Upper lobe of left lung (tissue), 6 donors: ENCODE measurements around the gene TMEM135. TPM values are rescaled to one million over a fixed set of nuclear protein-coding genes. Genes with fewer than 3 reads are reported as not detected.

Experiments
- ATAC-seq, 2 donors: fragments of 200-7000 bp; cut with Tn5 transposase; one replicate each; pipeline ENCODE4 v1.9.1; 2022; ENCODE audit warnings: mild to moderate bottlenecking in 2 of 2, moderate library complexity in 2 of 2; ENCODE audit not compliant: low FRiP score in 2 of 2
- DNase-seq, 2 donors: peaks; one replicate each; pipeline ENCODE4 v3.0.0-alpha.2; 2019 to 2020
- H3K27ac ChIP-seq, 4 donors: fragments of 200-600 bp; sonication (generic); one replicate each; pipeline ENCODE4 v1.5.1; 2016 to 2019
- H3K27me3 ChIP-seq, 4 donors: fragments of 200-600 bp; sonication (generic); one replicate each; pipeline ENCODE4 v1.5.1; 2017 to 2019
- H3K36me3 ChIP-seq, 4 donors: fragments of 200-600 bp; sonication (generic); one replicate each; pipeline ENCODE4 v1.5.1; 2016 to 2019
- H3K4me1 ChIP-seq, 4 donors: fragments of 200-600 bp; sonication (generic); one replicate each; pipeline ENCODE4 v1.5.1; 2018 to 2019
- H3K4me3 ChIP-seq, 4 donors: fragments of 200-600 bp; sonication (generic); one replicate each; pipeline ENCODE4 v1.5.1; 2017 to 2019; ENCODE audit warnings: mild to moderate bottlenecking in 2 of 4, moderate library complexity in 1 of 4
- H3K9me3 ChIP-seq, 4 donors: fragments of 200-600 bp; sonication (generic); one replicate each; pipeline ENCODE4 v1.5.1; 2018 to 2019
- EP300 ChIP-seq, 4 donors: sonication (generic); formaldehyde crosslinking; IDR thresholded peaks; one replicate each; pipeline ENCODE4 v1.5.1; 2017; ENCODE audit warnings: antibody characterized with exemption in 4 of 4, control low read depth in 2 of 4
- POLR2A ChIP-seq, 4 donors: fragments of 450-650 bp; IDR thresholded peaks; one replicate each; pipeline ENCODE4 v1.5.1; 2016 to 2017; ENCODE audit warnings: antibody characterized with exemption in 4 of 4, mild to moderate bottlenecking in 2 of 4
- POLR2AphosphoS5 ChIP-seq, 2 donors: sonication (generic); formaldehyde crosslinking; IDR thresholded peaks; one replicate each; pipeline ENCODE4 v1.5.1; 2017; ENCODE audit warnings: antibody characterized with exemption in 2 of 2
- WGBS, 2 donors: methylation state at CpG; one replicate each; pipeline ENCODE4 v1.1.5; 2017 to 2018; 5-methylcytosine and 5-hydroxymethylcytosine counted together
- total RNA-seq, 6 donors: library from RNA; depleted of rRNA in 4 of 6; stranded (reverse); fragments of >200 nt in 4 of 6; gene quantifications; one replicate each; pipeline versions ENCODE4 v1.1.0 to v1.2.1, GENCODE V29; 2016 to 2021
- TF ChIP-seq, protein P1 (sequence below), 6 experiments: fragments of 450-650 bp in 4 of 6; fragments of 200-600 bp in 2 of 6; sonication (generic) in 2 of 6; IDR thresholded peaks; one replicate each; pipeline ENCODE4 v1.5.1; 2016 to 2019; ENCODE audit warnings: antibody characterized with exemption in 6 of 6
- donor health status: DM: no; HTN: no; CAD: no; lungs with moderate emphysema.
- donor health status: DM: no; HTN: yes; CAD: no; lungs with severe emphysema.

The TMEM135 gene
- total RNA-seq, 6 donors from 2014 or later, result 12.6 to 33.5 (median 19.1) TPM

DNA sequence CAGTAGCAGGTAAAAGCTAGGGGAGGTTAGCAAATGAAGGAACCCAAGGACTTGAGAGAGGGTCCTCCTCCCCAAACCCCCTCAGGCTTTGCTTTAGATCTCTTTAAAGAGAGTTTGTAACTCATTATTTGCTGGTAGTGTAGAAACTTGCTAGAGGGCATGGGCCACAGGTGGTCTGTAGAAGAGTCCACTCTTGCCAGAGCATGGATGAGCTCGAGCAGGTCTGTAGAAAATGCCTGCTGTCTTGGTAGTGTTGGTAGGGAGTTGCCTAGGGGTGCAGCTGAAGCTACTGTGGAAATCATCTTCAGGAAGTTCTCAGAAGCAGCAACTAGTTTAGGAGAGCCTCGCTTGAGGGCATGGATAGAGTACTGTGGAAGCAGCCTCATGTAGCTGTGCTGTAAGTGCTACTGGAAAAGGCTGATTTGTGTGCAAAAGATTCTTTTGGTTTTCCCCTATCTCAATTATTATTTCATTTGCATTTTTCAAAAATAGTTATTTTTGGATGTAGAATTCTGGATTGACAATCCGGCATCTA, 104.3 kb downstream of the TMEM135 start:
- no peaks in the 10 kb centered on the region for H3K27me3 ChIP-seq
- H3K4me3 ChIP-seq, result no peak overlapping the region
- peaks cover 0 to 7% (median 2%) of the 10 kb centered on the region in 4 donors for H3K4me1 ChIP-seq
- no peaks in the 10 kb centered on the region for H3K36me3 ChIP-seq
- no peak for TF ChIP-seq POLR2AphosphoS5 (IDR thresholded peaks at IDR 0.05)
- no peak for TF ChIP-seq POLR2A (IDR thresholded peaks at IDR 0.05)
- no peak for TF ChIP-seq EP300 (IDR thresholded peaks at IDR 0.05)
- TF ChIP-seq, protein P1, sequence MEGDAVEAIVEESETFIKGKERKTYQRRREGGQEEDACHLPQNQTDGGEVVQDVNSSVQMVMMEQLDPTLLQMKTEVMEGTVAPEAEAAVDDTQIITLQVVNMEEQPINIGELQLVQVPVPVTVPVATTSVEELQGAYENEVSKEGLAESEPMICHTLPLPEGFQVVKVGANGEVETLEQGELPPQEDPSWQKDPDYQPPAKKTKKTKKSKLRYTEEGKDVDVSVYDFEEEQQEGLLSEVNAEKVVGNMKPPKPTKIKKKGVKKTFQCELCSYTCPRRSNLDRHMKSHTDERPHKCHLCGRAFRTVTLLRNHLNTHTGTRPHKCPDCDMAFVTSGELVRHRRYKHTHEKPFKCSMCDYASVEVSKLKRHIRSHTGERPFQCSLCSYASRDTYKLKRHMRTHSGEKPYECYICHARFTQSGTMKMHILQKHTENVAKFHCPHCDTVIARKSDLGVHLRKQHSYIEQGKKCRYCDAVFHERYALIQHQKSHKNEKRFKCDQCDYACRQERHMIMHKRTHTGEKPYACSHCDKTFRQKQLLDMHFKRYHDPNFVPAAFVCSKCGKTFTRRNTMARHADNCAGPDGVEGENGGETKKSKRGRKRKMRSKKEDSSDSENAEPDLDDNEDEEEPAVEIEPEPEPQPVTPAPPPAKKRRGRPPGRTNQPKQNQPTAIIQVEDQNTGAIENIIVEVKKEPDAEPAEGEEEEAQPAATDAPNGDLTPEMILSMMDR (IDR thresholded peaks at IDR 0.05), result no peak
- H3K27ac ChIP-seq, result no peak overlapping the region
- peaks cover 0 to 8% (median 2%) of the 10 kb centered on the region in 4 donors for H3K9me3 ChIP-seq
- 62 to 97% methylated on average over 3 of the region's 3 CpGs for WGBS, 2 donors
- no peak for DNase-seq
- ATAC-seq, result no peak

DNA sequence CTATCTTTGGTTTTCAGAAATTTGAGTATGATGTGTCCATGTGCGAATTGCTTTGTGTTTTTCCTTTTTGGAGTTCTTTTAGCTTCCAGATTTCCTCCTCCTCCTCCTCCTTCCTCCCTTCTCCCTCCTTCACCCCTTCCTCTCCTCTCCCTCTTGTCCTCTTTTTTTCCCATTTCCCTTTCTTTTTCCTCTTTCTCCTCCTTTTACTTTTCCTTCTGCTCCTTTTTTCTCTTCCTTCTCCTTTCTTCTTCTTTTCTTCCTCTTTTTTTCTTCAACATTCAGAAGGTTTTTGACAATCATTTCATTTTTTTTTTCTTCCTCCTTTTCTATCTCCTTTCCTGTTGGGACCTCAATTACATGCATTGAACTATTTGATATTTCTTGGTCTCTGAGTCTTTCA, 104.9 kb downstream of the TMEM135 start:
- TF ChIP-seq POLR2AphosphoS5 (IDR thresholded peaks at IDR 0.05) (no peak), EP300 (IDR thresholded peaks at IDR 0.05) (no peak), POLR2A (IDR thresholded peaks at IDR 0.05) (no peak)
- TF ChIP-seq, protein P1 (IDR thresholded peaks at IDR 0.05), result no peak
- Histone ChIP-seq H3K9me3 (peaks cover 0 to 8% (median 2%) of the 10 kb centered on the region in 4 donors), H3K27me3 (no peaks in the 10 kb centered on the region), H3K4me1 (peaks cover 0 to 7% (median 2%) of the 10 kb centered on the region in 4 donors), H3K36me3 (no peaks in the 10 kb centered on the region), H3K27ac (no peak overlapping the region), H3K4me3 (no peak overlapping the region)
- no peak for ATAC-seq
- WGBS, 2 donors, result 95 to 100% methylated on average over 1 of the region's 1 CpG
- DNase-seq, result no peak

GRCh38 chr11:87143641-87144040, 105.9 kb downstream of the TMEM135 start:
- WGBS, 2 donors, result 89 to 94% methylated on average over 4 of the region's 4 CpGs

GRCh38 chr11:87144252-87144651, 106.5 kb downstream of the TMEM135 start:
- ATAC-seq, result no peak
- 54 to 62% methylated on average over 3 of the region's 3 CpGs for WGBS, 2 donors

More at GRCh38 chr11:87143641-87144040, 105.9 kb downstream of the TMEM135 start:
- no peaks in the 10 kb centered on the region for H3K36me3 ChIP-seq
- peaks cover 0 to 7% (median 2%) of the 10 kb centered on the region in 4 donors for H3K4me1 ChIP-seq
- no peak for TF ChIP-seq POLR2AphosphoS5 (IDR thresholded peaks at IDR 0.05)
- no peak for TF ChIP-seq POLR2A (IDR thresholded peaks at IDR 0.05)
- no peak for TF ChIP-seq EP300 (IDR thresholded peaks at IDR 0.05)
- TF ChIP-seq, protein P1 (IDR thresholded peaks at IDR 0.05), result no peak
- no peaks in the 10 kb centered on the region for H3K27me3 ChIP-seq
- H3K4me3 ChIP-seq, result no peak overlapping the region
- H3K9me3 ChIP-seq, result peaks cover 0 to 8% (median 2%) of the 10 kb centered on the region in 4 donors
- ATAC-seq (no peak), DNase-seq (no peak)
- no peak overlapping the region for H3K27ac ChIP-seq

More at GRCh38 chr11:87144252-87144651, 106.5 kb downstream of the TMEM135 start:
- no peak overlapping the region for H3K27ac ChIP-seq
- TF ChIP-seq EP300 (IDR thresholded peaks at IDR 0.05), result no peak
- no peak for TF ChIP-seq POLR2AphosphoS5 (IDR thresholded peaks at IDR 0.05)
- TF ChIP-seq POLR2A (IDR thresholded peaks at IDR 0.05), result no peak
- TF ChIP-seq, protein P1 (IDR thresholded peaks at IDR 0.05), result no peak
- H3K36me3 ChIP-seq, result no peaks in the 10 kb centered on the region
- no peak for DNase-seq
- H3K4me1 ChIP-seq, result peaks cover 0 to 7% (median 2%) of the 10 kb centered on the region in 4 donors
- peaks cover 0 to 4% (median under 1%) of the 10 kb centered on the region in 4 donors for H3K9me3 ChIP-seq
- H3K4me3 ChIP-seq, result no peak overlapping the region
- H3K27me3 ChIP-seq, result no peaks in the 10 kb centered on the region
